A172 (cell line): ENCODE results near the gene PSMB3. TPM values are rescaled to one million over a fixed set of nuclear protein-coding genes. Genes with fewer than 3 reads are reported as not detected.

Source experiments
- DNase-seq: peaks from one replicate; pipeline ENCODE4 v3.0.0-alpha.2; 2015; ENCODE audit warnings: low spot score
- total RNA-seq: library from RNA; depleted of rRNA; stranded (reverse); fragments of >200 nt; shearing (Covaris generic); gene quantifications from 2 replicates; pipeline ENCODE4 v1.2.3, GENCODE V29; 2014

Gene PSMB3
- total RNA-seq, 1 experiment from 2014 or later = 484 TPM

DNA sequence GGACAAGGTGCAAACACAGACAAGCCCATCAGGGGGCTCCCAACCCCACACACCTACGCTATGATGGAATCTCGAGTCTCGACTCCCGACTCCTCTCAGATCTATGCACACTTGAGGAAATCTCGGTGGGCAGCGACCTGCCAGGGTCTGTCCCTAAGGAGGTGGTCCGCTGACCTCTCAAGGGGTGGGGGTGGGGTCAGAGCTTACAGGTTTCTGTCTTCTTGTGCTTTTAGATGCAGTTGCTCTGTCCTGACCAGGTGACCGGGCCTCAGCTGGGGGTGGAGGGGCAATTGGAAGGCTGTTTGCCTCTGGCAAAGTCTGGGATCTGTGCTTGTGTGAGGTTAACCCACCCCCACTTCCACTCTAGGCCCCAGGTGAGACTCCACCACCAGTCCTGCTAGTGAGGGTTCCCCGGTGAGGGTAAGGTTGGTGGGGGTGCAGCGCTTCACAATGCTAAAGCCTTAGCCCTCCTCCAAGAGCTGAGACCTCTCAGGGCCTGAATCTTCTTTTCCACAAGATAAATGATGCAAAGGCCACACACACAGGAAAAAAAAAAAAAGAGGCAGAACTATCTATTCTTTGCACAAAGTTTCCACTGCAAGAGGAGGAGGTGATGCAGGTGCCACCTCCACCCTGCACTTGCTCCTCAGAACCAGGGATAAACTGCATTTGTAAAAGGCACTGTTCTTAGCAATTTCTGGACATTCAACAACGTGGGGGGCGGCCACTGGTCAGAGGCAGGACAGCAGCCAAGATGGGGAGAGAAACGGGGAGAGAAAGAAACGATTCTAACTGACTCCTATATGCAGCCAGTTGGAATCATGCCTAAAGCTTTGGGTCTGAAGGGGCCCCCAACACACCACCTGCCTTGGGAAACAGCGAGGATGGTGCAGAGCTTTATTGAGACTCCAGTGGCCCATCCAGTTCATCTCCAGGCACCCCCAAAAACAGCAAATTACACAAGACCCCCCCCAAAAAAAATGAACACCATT lies 18.3 kb upstream of the PSMB3 start:
- DNase-seq = no peak

DNA sequence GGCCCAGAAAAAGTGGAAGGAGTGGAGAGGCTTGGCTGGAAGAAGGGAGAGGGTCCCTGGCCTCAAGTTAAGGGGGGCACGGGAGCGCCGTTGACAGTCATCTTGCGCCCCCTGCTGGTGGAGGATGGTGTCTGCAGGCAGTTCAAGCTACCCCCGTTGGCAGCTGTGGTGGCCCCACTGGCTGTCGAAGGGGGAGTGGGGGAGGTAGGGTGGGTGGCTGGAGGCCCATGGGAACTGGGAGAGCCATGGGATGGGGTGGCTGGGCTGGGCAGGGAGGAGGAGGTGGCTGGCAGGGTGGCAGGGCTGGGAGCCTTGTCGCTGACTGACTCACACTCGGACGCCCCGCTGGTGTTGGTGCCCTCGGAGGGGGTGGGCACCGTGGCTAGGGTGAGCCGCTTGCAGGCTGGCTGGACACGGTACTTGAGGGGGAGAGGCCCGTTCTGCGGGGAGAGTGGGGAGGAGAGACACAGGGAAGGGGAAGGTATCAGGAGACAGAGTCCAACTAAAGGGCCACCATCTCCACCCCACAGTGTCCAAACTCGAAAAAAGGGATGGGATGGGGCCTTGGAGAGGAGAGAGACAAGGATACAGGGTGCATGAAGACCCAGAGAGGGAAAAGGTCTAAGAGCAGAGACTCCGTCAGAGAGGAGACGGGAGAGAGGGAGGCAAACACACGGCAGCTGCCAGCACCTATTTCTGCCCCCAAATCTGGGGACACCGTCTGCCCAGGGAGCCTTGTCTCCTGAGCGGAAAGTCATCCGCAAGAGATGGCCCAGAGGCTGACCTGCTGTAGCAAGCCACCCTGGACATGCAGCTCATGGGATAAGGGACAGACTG lies 17.2 kb upstream of the PSMB3 start:
- peak; percentile 48 for DNase-seq

DNA sequence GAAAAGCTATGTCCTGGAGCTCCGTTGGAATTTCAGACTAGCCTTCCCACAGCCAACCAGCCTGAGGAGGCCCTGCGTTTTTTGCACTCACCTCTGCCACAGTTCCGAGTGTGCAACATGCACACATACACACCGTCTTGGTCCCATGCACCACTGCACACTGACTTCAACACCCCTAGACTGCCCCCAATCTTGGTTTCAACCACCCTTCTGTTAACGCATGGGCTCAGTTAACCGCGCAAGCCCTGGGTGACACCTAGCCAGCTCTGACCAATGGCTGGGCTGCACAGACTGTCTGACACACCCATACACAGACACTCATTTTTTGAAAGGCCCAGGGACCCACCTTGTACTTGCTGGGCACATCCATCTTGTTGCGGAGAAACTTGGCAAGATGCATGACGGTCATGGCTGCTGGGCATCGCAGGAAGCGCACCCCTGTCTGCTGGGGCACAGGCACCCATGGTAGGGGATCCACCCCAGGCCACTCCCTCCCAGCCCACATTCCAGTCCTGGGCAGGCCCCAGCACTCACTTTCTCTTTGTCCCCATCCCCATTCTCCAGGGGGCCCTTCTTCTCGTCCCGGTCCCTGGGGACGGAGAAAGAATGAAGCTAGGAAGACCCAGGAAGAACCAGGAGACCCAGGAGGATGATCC lies 14.4 kb upstream of the PSMB3 start:
- DNase-seq = no peak

DNA sequence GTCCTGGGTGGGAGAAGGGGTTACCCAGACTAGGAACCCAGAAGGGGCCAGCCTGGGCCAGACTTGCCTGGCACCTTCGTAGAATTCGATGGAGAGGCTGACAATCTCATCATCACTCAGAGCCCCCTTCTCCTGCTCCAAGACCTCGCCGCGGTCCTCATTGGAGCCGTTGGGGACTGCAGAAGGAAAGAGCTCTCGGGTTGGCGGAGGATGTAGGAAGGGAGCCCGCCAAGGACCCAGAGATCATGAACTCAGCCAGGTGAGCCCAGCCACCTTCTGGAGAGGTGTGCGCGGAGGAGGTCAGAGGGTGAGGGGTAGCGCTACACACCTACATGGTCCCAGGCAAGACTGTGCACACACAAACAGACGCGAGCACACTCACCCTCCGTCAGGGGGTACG lies 13.9 kb upstream of the PSMB3 start:
- DNase-seq = no peak

DNA sequence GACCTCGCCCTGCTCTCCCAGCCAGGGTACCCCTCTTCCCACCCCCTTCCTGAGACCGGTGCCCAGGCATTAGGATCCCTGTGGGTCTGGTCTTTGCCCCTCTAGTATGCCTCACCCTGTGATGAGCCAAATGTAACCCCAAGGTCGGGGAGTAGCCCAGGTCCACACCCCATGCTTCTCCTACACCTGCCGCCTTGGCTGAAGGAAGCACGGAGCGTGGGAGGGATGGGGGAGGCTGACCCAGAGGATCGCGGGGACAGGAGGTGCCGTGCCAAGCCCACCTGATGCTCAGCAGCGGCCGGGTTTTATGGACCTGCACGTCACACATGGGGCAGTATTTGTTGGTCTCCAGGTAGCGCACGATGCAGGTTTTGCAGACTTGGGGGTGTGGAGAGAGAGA lies 13.2 kb upstream of the PSMB3 start:
- DNase-seq = no peak

DNA sequence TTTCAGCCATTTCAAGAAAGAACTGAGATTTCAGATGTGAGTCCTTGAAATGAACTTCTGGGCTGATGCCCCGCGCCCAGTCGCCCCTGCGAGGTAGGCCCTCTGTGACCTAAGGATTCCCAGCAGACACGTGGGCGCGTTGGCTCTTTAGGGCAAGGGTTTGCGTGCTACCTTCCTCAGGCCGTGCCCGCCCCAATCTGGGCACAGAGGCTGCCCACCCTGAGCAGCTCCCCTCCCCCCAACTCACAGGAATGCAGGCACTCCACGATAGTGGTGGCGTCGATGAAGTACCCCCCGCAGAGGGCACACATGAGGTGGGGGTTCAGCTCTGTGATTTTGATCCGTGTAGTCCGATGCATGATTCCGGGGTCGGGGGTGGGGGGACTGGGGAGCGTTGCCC lies 12.5 kb upstream of the PSMB3 start:
- no peak for DNase-seq

DNA sequence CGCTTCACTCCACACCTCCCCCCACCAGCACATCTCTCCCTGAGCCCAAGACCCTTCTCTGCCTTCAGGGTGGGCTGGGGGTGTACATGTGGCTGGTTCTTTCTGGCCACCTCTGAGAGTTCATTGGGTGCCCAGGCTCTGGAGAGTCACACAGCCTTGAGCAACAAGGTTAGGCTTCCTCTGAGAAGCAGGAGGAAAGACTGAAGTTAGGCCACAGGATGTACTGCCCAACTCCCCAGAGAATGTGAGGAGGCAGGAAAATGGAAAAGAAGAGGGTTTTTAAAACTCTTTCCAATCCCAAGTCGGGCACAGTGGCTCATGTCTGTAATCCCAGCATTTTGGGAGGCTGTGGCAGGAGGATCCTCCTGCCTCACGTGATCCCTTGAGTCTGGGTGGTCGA lies 11.7 kb upstream of the PSMB3 start:
- DNase-seq = no peak

DNA sequence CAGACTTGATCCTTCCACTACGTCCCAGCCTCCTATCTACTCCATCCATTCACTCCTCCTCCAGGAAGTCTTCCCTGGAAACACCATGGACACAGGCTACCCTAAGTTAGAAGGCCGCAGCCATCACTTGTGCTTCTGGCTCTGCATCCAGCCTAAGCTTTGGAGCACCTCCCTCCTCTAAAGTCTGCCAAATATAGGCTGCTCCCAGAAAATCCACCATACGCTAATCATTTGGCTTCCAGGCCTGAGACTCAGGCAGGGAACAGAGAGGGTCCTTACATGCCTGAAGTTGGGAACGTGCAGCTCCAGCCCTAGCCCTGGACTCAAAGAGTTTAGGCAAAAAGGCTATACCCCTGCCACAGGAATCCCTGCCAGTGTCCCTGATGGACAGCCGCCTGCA lies 11.1 kb upstream of the PSMB3 start:
- DNase-seq = no peak

DNA sequence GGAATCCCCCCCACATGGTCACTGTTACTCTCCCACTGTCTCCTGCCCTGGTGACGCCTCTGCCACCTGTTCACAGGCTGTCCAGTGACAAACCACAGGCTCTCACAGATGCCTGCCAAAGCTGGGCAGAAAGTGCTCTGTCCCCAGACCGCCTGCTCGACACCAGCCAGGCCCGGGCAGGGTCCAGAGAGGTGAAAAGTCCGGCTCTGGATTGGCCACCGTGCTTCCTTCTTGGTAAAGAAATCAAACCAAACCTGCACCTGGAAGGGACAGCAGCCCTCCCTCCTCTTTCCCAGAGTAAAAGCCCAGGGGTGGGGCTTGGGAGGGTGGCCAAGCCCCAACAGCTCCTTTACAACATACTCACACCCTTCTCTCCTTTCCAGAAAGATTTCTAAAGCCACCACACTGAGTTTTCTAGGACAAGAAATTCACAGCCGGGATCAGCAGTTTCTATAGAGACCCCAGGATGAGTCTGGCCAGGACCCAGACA lies 10.6 kb upstream of the PSMB3 start:
- no peak for DNase-seq

DNA sequence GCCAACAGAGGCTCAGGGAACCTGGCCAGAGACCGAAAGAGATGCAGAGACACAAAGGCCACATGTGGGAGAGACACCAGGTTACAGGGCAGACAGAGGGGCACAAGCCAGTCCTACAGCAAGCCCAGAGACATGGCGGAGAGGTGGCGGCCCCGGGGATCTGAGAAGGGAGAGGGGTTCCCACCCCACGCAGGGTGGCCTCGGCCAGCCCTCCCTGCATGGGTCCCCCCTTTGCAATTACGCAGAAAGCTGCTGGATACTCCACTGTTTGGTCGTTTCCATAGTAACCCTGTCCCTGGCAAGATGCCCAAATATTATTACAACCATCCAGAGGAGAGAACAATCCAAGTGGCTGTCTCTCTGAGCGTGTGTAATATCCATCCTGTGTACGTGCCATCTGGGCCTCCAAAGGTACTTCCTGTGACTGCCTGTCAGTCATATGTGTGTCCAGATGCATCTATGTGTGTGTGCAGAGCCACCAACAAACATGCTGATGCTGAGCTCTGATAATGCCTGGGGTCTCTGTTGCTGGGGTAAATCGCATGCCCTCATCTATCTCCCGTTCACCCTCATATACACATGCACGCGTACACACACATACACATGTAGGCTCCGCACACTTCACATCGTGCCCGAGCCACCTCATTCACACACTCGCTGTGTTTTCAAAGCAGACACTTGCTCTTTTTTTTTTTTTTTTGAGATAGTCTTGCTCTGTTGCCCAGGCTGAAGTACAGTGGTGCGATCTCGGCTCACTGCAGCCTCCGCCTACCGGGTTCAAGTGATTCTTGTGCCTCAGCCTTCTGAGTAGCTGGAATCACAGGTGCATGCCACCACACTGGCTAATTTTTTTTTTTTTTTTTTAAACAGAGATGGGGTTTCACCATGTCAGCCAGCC lies 9.9 kb upstream of the PSMB3 start:
- no peak for DNase-seq

DNA sequence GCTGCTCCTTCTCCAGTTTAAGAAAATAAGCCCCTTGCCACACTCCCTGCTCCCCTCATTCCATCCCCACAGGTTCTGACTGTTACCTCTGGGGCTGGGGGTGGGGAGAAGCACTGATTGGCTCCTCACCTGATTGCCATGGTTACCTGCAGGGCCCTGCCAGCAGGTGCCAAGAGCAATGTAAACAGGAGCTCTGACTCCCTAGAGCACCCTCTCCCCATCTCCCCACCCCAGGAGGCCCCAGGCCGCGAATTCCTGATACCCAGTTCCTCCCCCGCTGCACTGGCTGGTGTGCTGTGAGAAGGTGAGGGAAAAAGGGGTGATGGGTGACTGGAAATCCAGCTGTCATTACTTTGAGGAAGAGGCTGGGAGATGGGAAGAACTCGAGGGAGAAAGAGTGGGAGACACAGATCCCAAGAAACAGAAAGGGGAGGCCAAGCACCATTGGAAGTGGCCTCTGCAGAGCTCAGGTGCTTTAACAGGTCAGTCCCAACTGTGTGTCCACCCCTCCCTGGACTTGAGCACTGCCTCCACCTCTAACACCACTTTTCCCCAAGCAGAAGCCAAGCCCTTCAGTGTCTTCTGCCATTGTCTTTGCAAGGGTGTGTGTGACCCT lies 8.9 kb upstream of the PSMB3 start:
- DNase-seq = no peak

DNA sequence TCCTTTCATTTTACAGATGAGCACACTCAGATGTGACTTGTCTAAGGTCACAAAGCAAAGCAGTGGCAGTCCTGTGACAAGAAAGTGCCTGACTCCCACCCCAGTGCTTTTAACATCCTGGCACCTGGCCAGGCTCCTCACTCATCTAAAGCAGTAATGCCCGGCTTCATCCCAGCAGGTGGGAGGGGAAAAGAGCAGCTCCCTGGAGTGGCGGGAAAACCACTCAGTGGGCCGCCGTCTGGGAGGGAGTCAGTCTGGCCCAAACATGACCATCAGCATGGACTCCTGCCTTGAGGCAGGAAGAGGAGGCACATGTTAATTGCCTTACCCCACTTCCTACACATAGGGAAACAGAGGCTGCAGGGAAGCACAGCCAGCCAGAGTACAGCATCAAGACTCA lies 7.0 kb upstream of the PSMB3 start:
- no peak for DNase-seq

DNA sequence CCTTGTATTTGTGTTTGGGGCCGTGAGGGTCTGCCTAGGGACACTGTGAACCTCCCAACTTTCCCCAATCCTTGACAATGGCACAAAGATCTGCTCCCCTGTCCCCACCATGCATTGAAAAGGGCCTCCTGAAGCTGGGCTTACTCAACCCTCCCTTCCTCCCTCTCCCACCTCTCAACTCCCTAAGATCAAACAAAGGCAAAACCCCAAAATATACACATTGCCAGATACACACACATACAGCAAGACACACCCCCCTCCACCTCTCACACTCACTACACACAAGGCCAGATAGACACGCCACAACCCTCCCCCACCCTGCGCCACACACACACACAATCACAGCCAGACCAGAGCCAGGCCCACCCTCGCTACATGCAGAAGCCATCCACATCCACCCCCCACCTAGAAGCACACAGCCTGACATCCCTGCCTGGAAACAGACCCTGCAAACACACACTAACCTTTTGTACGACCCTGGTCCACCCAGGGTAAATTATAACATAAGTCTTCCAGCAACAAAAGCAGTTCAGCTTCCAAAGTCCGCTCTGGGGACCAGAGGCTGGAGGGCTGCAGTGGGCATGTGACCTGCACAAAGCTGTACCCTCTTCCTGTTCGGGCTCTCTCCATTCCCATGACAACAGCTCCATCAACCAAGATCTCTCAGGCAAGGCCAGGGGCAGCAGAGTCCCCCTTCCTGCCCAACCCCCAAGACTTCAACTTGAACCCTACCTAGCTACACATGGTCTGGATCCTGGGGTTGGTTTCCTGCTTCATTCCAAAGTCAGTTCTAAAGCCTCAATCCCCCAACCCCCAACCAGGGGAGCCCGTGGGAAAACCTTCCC lies 6.3 kb upstream of the PSMB3 start:
- DNase-seq = no peak

DNA sequence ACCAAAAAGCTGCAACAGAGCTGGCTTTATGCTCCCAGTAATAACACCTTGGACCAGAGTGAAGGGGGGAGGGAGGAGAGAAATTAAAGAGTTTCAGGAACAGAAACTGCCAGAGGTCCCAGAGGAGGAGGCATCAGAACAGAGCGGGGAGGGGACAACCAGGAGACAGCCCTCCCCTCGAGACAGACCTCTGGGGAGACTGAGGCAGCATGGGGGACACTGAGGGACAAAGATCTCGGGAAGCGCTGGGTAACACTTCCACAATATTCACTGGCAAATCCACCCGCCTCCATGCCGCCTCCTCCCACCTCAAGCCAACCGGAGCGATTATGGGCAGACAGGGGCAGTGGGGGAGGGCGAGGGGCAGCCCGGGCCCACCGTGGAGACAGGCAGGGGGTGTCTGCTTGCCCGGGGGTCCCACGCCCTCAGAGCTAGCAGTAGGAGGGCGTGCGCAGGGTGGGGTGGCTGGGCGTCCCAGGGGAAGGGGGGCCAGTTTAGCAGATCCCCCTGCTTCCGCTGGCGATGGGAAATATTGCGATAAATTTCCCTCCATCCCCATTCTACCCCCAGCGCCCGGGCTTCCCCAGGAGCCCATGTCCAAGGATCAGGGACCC lies 5.6 kb upstream of the PSMB3 start:
- no peak for DNase-seq

DNA sequence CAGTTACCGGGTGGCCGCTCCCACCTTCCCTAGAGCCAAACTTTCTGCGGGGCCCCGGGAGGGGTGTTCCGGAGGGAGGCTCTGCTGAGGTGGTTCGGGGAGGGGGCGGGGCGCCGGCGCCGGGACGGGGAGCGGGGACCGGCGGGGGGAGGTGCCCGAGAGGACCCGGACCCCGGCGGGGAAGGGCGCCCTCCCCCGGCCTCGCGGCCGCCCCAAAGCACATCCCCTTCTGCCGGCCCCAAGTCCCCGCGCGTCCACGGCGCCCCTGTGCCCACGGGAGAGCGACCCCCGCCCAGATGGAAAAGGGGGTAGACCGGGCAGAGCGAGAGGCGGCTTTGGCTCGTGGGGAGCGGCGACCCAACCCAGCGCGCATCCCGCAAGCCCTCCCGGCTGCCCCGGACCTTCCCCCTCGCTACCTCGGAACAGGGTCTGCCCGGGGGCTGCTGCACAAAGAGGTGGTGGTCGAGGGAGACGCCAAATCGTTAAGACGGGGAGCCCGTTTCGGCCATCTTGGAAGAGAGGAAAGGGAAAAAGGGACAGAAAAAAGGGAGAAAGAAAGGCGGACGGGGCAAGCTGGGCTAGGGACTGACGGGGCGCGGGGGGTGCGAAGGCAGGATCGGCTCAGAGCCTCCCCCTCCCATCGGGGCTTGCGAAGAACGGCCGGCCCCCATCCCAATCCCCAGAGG lies 4.9 kb upstream of the PSMB3 start:
- DNase-seq = no peak

DNA sequence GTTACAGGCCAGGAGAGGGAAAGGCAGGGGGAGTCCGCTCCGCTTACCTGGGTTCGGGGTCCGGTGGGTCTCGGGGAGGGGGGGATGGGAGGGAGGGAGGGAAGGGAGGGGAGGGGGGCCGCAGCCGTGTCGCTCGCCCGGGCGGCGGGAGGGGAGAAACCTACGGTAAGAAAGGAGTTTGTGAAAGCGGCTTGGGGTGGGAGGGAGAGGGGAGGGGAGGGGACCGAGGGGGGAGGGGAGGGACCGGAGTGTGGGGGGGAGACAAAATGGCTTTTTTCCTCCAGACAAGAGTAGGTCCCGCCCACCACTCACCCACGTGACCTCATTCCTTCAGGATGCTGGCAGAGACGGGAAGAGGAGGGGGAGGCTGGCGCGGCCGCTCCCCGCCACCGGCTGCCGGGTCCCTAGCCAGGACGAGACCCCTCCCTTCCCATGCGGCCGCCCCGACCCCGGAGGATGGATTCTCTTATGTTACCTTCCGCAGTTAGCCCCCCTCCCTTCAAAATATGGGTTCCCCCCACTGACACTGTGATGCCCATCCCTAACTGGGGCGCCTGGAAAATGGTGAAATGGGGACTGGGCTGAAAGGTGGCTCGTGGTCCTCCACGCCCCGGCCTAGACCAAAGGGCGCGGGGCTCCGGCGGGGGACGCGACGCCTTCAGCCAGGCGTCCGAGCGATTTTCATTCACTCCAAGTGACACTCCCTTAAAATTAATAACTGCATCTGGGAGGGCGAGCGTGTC lies 4.2 kb upstream of the PSMB3 start, which contains the start of gene PCGF2:
PCGF2 (minus strand) TSS at position 188 of the 743 bp plus-strand sequence. CDS start 7,934 bp downstream, outside the sequence.
- DNase-seq = peak; percentile 92

DNA sequence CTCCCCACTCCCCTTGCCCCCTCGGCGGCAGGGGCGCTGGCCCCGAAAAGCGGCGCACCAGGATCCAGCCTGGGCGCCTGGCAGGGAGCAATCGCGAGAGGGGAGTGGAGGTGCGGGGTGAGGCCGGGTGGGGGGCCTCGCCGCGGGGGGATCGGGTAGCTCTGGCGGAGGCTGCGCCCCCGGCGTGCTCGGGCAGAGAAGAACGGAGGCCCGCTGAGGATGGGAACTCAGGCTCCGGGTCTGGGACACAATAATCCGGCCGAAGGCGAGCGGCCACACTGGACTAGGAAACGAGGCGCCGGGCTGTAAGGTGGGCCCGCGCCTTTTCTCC lies 3.7 kb upstream of the PSMB3 start:
- no peak for DNase-seq
